Activated CD4-positive, alpha-beta T cell treated with anti-CD3 and anti-CD28 coated beads, Interleukin-2, amount 10 ng/mL, durations not matched to agents 7 days and 5 days (primary cell): ENCODE measurements around the gene NEGR1. TPM values are rescaled to one million over a fixed set of nuclear protein-coding genes. Genes with fewer than 3 reads are reported as not detected.

ENCODE experiments used
- CTCF ChIA-PET: fragments of 350-600 bp; sonication (Branson Sonifier 250); formaldehyde crosslinking; loops from one replicate; lab custom pipeline; 2021; ENCODE audit warnings: antibody characterized with exemption; lab: Charles Lee
- POLR2A ChIA-PET: fragments of 350-600 bp; sonication (Branson Sonifier 250); formaldehyde crosslinking; loops from one replicate; lab custom pipeline; 2021; ENCODE audit warnings: antibody characterized with exemption; lab: Charles Lee
- DNase-seq: peaks from one replicate; pipeline ENCODE4 v3.0.0-alpha.2; 2020
- H3K27ac Mint-ChIP-seq: one replicate; pipeline ENCODE4 v1.8.0; 2021; ENCODE audit warnings: mild to moderate bottlenecking, moderate library complexity, mixed read lengths
- H3K27me3 Mint-ChIP-seq: one replicate; pipeline ENCODE4 v1.8.0; 2021; ENCODE audit warnings: mixed read lengths
- H3K36me3 Mint-ChIP-seq: one replicate; pipeline ENCODE4 v1.8.0; 2021; ENCODE audit warnings: low read depth, mixed read lengths
- H3K4me1 Mint-ChIP-seq: one replicate; pipeline ENCODE4 v1.8.0; 2021; ENCODE audit warnings: mixed read lengths
- H3K4me3 Mint-ChIP-seq: one replicate; pipeline ENCODE4 v1.8.0; 2021; ENCODE audit warnings: mild to moderate bottlenecking, moderate library complexity, mixed read lengths
- H3K9me3 Mint-ChIP-seq: one replicate; pipeline ENCODE4 v1.8.0; 2021; ENCODE audit warnings: mixed read lengths
- total RNA-seq, 2 experiments: library from RNA; stranded (reverse); gene quantifications; one replicate each; pipeline ENCODE4 v1.2.3, GENCODE V29; 2021

The NEGR1 gene
- total RNA-seq, 2 experiments from 2014 or later, result not detected

GRCh38 chr1:71828431-71829012 lies 453.8 kb downstream of the NEGR1 start:
- Mint-ChIP-seq H3K4me1 (no peaks in the 10 kb centered on the region), H3K27me3 (no peaks in the 10 kb centered on the region), H3K36me3 (no peaks in the 10 kb centered on the region), H3K4me3 (no peak overlapping the region), H3K9me3 (no peaks in the 10 kb centered on the region), H3K27ac (no peak overlapping the region)
- ChIA-PET CTCF (no interaction called here), POLR2A (no interaction called here)
- DNase-seq, result no peak

- ChIA-PET CTCF (no interaction called here), POLR2A (no interaction called here)
- Mint-ChIP-seq H3K4me3 (no peak overlapping the region), H3K27me3 (no peaks in the 10 kb centered on the region), H3K4me1 (no peaks in the 10 kb centered on the region), H3K36me3 (no peaks in the 10 kb centered on the region), H3K9me3 (no peaks in the 10 kb centered on the region), H3K27ac (no peak overlapping the region)
- no peak for DNase-seq
Measured at GRCh38 chr1:71823708-71824305, 458.5 kb downstream of the NEGR1 start.

- ChIA-PET CTCF (no interaction called here), POLR2A (no interaction called here)
- no peaks in the 10 kb centered on the region for H3K9me3 Mint-ChIP-seq
- no peak for DNase-seq
- no peaks in the 10 kb centered on the region for H3K36me3 Mint-ChIP-seq
- no peaks in the 10 kb centered on the region for H3K4me1 Mint-ChIP-seq
- no peak overlapping the region for H3K27ac Mint-ChIP-seq
- no peaks in the 10 kb centered on the region for H3K27me3 Mint-ChIP-seq
- no peak overlapping the region for H3K4me3 Mint-ChIP-seq
Measured at GRCh38 chr1:71817028-71817427, 465.3 kb downstream of the NEGR1 start.

GRCh38 chr1:71809085-71809484 lies 473.3 kb downstream of the NEGR1 start:
- Mint-ChIP-seq H3K4me1 (no peaks in the 10 kb centered on the region), H3K27ac (no peak overlapping the region)
- CTCF ChIA-PET, result no interaction called here

GRCh38 chr1:71804140-71804539 lies 478.2 kb downstream of the NEGR1 start:
- ChIA-PET POLR2A (no interaction called here), CTCF (no interaction called here)
- Mint-ChIP-seq H3K27me3 (no peaks in the 10 kb centered on the region), H3K4me1 (no peaks in the 10 kb centered on the region), H3K9me3 (no peaks in the 10 kb centered on the region), H3K36me3 (no peaks in the 10 kb centered on the region), H3K27ac (no peak overlapping the region), H3K4me3 (no peak overlapping the region)
- no peak for DNase-seq

More at GRCh38 chr1:71809085-71809484, 473.3 kb downstream of the NEGR1 start:
- DNase-seq, result no peak
- Mint-ChIP-seq H3K27me3 (no peaks in the 10 kb centered on the region), H3K9me3 (no peaks in the 10 kb centered on the region), H3K36me3 (no peaks in the 10 kb centered on the region), H3K4me3 (no peak overlapping the region)
- POLR2A ChIA-PET, result no interaction called here

GRCh38 chr1:71796006-71796405 lies 486.3 kb downstream of the NEGR1 start:
- Mint-ChIP-seq H3K27me3 (no peaks in the 10 kb centered on the region), H3K9me3 (no peaks in the 10 kb centered on the region), H3K36me3 (no peaks in the 10 kb centered on the region), H3K4me1 (no peaks in the 10 kb centered on the region), H3K4me3 (no peak overlapping the region), H3K27ac (no peak overlapping the region)
- CTCF ChIA-PET, result no interaction called here
- no peak for DNase-seq
- POLR2A ChIA-PET, result no interaction called here

- Mint-ChIP-seq H3K36me3 (no peaks in the 10 kb centered on the region), H3K27me3 (no peaks in the 10 kb centered on the region), H3K4me1 (no peaks in the 10 kb centered on the region), H3K4me3 (no peak overlapping the region), H3K9me3 (no peaks in the 10 kb centered on the region), H3K27ac (no peak overlapping the region)
- no peak for DNase-seq
- ChIA-PET CTCF (no interaction called here), POLR2A (no interaction called here)
Measured at GRCh38 chr1:71792264-71792663, 490.1 kb downstream of the NEGR1 start.

GRCh38 chr1:71788113-71788512 lies 494.2 kb downstream of the NEGR1 start:
- H3K4me1 Mint-ChIP-seq, result no peaks in the 10 kb centered on the region

GRCh38 chr1:71787699-71788098 lies 494.6 kb downstream of the NEGR1 start:
- H3K9me3 Mint-ChIP-seq, result no peaks in the 10 kb centered on the region
- no peak for DNase-seq
- H3K4me3 Mint-ChIP-seq, result no peak overlapping the region
- H3K27ac Mint-ChIP-seq, result no peak overlapping the region
- ChIA-PET CTCF (no interaction called here), POLR2A (no interaction called here)
- no peaks in the 10 kb centered on the region for H3K27me3 Mint-ChIP-seq
- H3K4me1 Mint-ChIP-seq, result no peaks in the 10 kb centered on the region
- H3K36me3 Mint-ChIP-seq, result no peaks in the 10 kb centered on the region

More at GRCh38 chr1:71788113-71788512, 494.2 kb downstream of the NEGR1 start:
- no peak overlapping the region for H3K27ac Mint-ChIP-seq
- no peaks in the 10 kb centered on the region for H3K9me3 Mint-ChIP-seq
- no peak overlapping the region for H3K4me3 Mint-ChIP-seq
- CTCF ChIA-PET, result no interaction called here
- DNase-seq, result no peak
- POLR2A ChIA-PET, result no interaction called here
- H3K36me3 Mint-ChIP-seq, result no peaks in the 10 kb centered on the region
- H3K27me3 Mint-ChIP-seq, result no peaks in the 10 kb centered on the region

- H3K36me3 Mint-ChIP-seq, result no peaks in the 10 kb centered on the region
- H3K4me3 Mint-ChIP-seq, result no peak overlapping the region
- H3K9me3 Mint-ChIP-seq, result no peaks in the 10 kb centered on the region
- no peaks in the 10 kb centered on the region for H3K4me1 Mint-ChIP-seq
- no peak for DNase-seq
- POLR2A ChIA-PET, result no interaction called here
- H3K27me3 Mint-ChIP-seq, result no peaks in the 10 kb centered on the region
- H3K27ac Mint-ChIP-seq, result no peak overlapping the region
- CTCF ChIA-PET, result no interaction called here
Measured at GRCh38 chr1:71786218-71786617, 496.1 kb downstream of the NEGR1 start.

- Mint-ChIP-seq H3K36me3 (no peaks in the 10 kb centered on the region), H3K4me1 (peaks cover 1% of the 10 kb centered on the region), H3K27ac (no peak overlapping the region), H3K9me3 (no peaks in the 10 kb centered on the region), H3K4me3 (no peak overlapping the region), H3K27me3 (no peaks in the 10 kb centered on the region)
- ChIA-PET CTCF (no interaction called here), POLR2A (no interaction called here)
- DNase-seq, result no peak
Measured at GRCh38 chr1:71785450-71785849, 496.9 kb downstream of the NEGR1 start.

- CTCF ChIA-PET, result no interaction called here
- POLR2A ChIA-PET, result no interaction called here
Measured at GRCh38 chr1:71785000-71785399, 497.3 kb downstream of the NEGR1 start.

GRCh38 chr1:71784241-71784640 lies 498.1 kb downstream of the NEGR1 start:
- DNase-seq, result no peak
- Mint-ChIP-seq H3K9me3 (no peaks in the 10 kb centered on the region), H3K4me1 (peaks cover 2% of the 10 kb centered on the region), H3K27me3 (no peaks in the 10 kb centered on the region), H3K36me3 (no peaks in the 10 kb centered on the region), H3K27ac (no peak overlapping the region), H3K4me3 (no peak overlapping the region)
- POLR2A ChIA-PET, result no interaction called here
- CTCF ChIA-PET, result no interaction called here

More at GRCh38 chr1:71785000-71785399, 497.3 kb downstream of the NEGR1 start:
- no peak for DNase-seq
- Mint-ChIP-seq H3K27me3 (no peaks in the 10 kb centered on the region), H3K27ac (no peak overlapping the region), H3K9me3 (no peaks in the 10 kb centered on the region), H3K36me3 (no peaks in the 10 kb centered on the region), H3K4me3 (no peak overlapping the region), H3K4me1 (peaks cover 2% of the 10 kb centered on the region)

GRCh38 chr1:71783071-71783470 lies 499.3 kb downstream of the NEGR1 start:
- ChIA-PET CTCF (no interaction called here), POLR2A (no interaction called here)
- no peaks in the 10 kb centered on the region for H3K27me3 Mint-ChIP-seq
- H3K4me1 Mint-ChIP-seq, result peaks cover 2% of the 10 kb centered on the region
- H3K4me3 Mint-ChIP-seq, result no peak overlapping the region
- H3K36me3 Mint-ChIP-seq, result no peaks in the 10 kb centered on the region
- DNase-seq, result no peak
- no peaks in the 10 kb centered on the region for H3K9me3 Mint-ChIP-seq
- H3K27ac Mint-ChIP-seq, result no peak overlapping the region
